Cardiac fibroblast (primary cell): ENCODE measurements around the gene KCNC3.

Experiments used
- DNase-seq, 2 donors: peaks; one replicate each; pipeline versions ENCODE4 v3.0.0 to v3.0.0-alpha.2; 2010; ENCODE audit warnings: low read depth in 2 of 2
- H3K4me3 ChIP-seq, 2 donors: replicated peaks in 1 of 2; 1 replicate in 1 of 2; 2 replicates in 1 of 2; pipeline ENCODE4 v1.5.1; 2011; ENCODE audit warnings: low read depth in 2 of 2, low read length in 2 of 2, mild to moderate bottlenecking in 2 of 2, moderate library complexity in 1 of 2
- CTCF ChIP-seq: IDR thresholded peaks from one replicate; pipeline ENCODE4 v1.5.1; 2011; ENCODE audit warnings: low read depth, mild to moderate bottlenecking, low read length, inconsistent platforms

Gene KCNC3

GRCh38 chr19:50286443-50286842, 42.7 kb downstream of the KCNC3 start:
- TF ChIP-seq CTCF = no peak
- H3K4me3 ChIP-seq = no peak overlapping the region
- DNase-seq = no peak

GRCh38 chr19:50285833-50286232, 43.3 kb downstream of the KCNC3 start:
- no peak overlapping the region for H3K4me3 ChIP-seq
- TF ChIP-seq CTCF = no peak
- no peak for DNase-seq

- no peak for TF ChIP-seq CTCF
- DNase-seq = no peak
- no peak overlapping the region for H3K4me3 ChIP-seq
Measured at GRCh38 chr19:50281491-50281890, 47.7 kb downstream of the KCNC3 start.

- TF ChIP-seq CTCF = no peak
- H3K4me3 ChIP-seq = no peak overlapping the region
Measured at GRCh38 chr19:50280983-50281382, 48.2 kb downstream of the KCNC3 start.

GRCh38 chr19:50280074-50280473, 49.1 kb downstream of the KCNC3 start:
- no peak for DNase-seq
- H3K4me3 ChIP-seq = no peak overlapping the region
- TF ChIP-seq CTCF = no peak

More at GRCh38 chr19:50280983-50281382, 48.2 kb downstream of the KCNC3 start:
- DNase-seq = no peak

GRCh38 chr19:50277966-50278580, 51.1 kb downstream of the KCNC3 start:
- H3K4me3 ChIP-seq = no peak overlapping the region
- TF ChIP-seq CTCF = no peak
- DNase-seq = no peak
